HEK293 (cell line): ENCODE results near the gene PHF23.

Source experiments
- GLIS2 ChIP-seq: fragments of 450-650 bp; formaldehyde crosslinking; IDR thresholded peaks from 2 replicates; pipeline ENCODE4 v1.5.1; 2016; ENCODE audit warnings: missing biosample characterization, missing genetic modification characterization
- KLF10 ChIP-seq: fragments of 450-650 bp; IDR thresholded peaks from 2 replicates; pipeline ENCODE4 v1.5.1; 2018; ENCODE audit warnings: missing biosample characterization, mild to moderate bottlenecking, missing genetic modification characterization
- PRDM2 ChIP-seq: fragments of 450-650 bp; formaldehyde crosslinking; IDR thresholded peaks from 2 replicates; pipeline ENCODE4 v1.5.1; 2016; ENCODE audit warnings: missing biosample characterization, missing genetic modification characterization, borderline replicate concordance
- REST ChIP-seq: fragments of 450-650 bp; formaldehyde crosslinking; IDR thresholded peaks from 2 replicates; pipeline ENCODE4 v1.5.1; 2016; ENCODE audit warnings: missing biosample characterization, missing genetic modification characterization
- YY1 ChIP-seq: fragments of 450-650 bp; formaldehyde crosslinking; IDR thresholded peaks from 2 replicates; pipeline ENCODE4 v1.5.1; 2018; ENCODE audit warnings: missing biosample characterization, missing genetic modification characterization
- YY2 ChIP-seq: fragments of 450-650 bp; formaldehyde crosslinking; IDR thresholded peaks from 2 replicates; pipeline ENCODE4 v1.5.1; 2016; ENCODE audit warnings: missing biosample characterization, missing genetic modification characterization
- ZBTB11 ChIP-seq: fragments of 450-650 bp; formaldehyde crosslinking; conservative IDR thresholded peaks from 2 replicates; pipeline ENCODE4 v1.5.1; 2016; ENCODE audit warnings: low read depth, missing biosample characterization, missing genetic modification characterization
- ZBTB20 ChIP-seq: fragments of 450-650 bp; formaldehyde crosslinking; IDR thresholded peaks from 2 replicates; pipeline ENCODE4 v1.5.1; 2016; ENCODE audit warnings: missing biosample characterization, missing genetic modification characterization
- ZBTB48 ChIP-seq: fragments of 450-650 bp; formaldehyde crosslinking; IDR thresholded peaks from 2 replicates; pipeline ENCODE4 v1.5.1; 2016; ENCODE audit warnings: missing biosample characterization, missing genetic modification characterization
- ZFP3 ChIP-seq: fragments of 450-650 bp; formaldehyde crosslinking; IDR thresholded peaks from 2 replicates; pipeline ENCODE4 v1.5.1; 2016; ENCODE audit warnings: low read depth, missing biosample characterization, missing genetic modification characterization
- ZNF132 ChIP-seq: fragments of 450-650 bp; formaldehyde crosslinking; IDR thresholded peaks from 2 replicates; pipeline ENCODE4 v1.5.1; 2017; ENCODE audit warnings: missing biosample characterization, missing genetic modification characterization, borderline replicate concordance
- ZNF138 ChIP-seq: fragments of 450-650 bp; formaldehyde crosslinking; IDR thresholded peaks from 2 replicates; pipeline ENCODE4 v1.5.1; 2016; ENCODE audit warnings: missing biosample characterization, missing genetic modification characterization, borderline replicate concordance
- ZNF214 ChIP-seq: fragments of 450-650 bp; formaldehyde crosslinking; IDR thresholded peaks from 2 replicates; pipeline ENCODE4 v1.5.1; 2017; ENCODE audit warnings: missing biosample characterization, mild to moderate bottlenecking, missing genetic modification characterization, borderline replicate concordance
- ZNF24 ChIP-seq: fragments of 450-650 bp; formaldehyde crosslinking; IDR thresholded peaks from 2 replicates; pipeline ENCODE4 v1.5.1; 2016; ENCODE audit warnings: missing biosample characterization, missing genetic modification characterization
- ZNF248 ChIP-seq: fragments of 450-650 bp; formaldehyde crosslinking; IDR thresholded peaks from 2 replicates; pipeline ENCODE4 v1.5.1; 2017; ENCODE audit warnings: missing biosample characterization, missing genetic modification characterization
- ZNF335 ChIP-seq: fragments of 450-650 bp; formaldehyde crosslinking; conservative IDR thresholded peaks from 2 replicates; pipeline ENCODE4 v1.5.1; 2016; ENCODE audit warnings: missing biosample characterization, missing genetic modification characterization
- ZNF404 ChIP-seq: fragments of 450-650 bp; formaldehyde crosslinking; IDR thresholded peaks from 2 replicates; pipeline ENCODE4 v1.5.1; 2017; ENCODE audit warnings: missing biosample characterization, missing genetic modification characterization
- ZNF514 ChIP-seq: fragments of 450-650 bp; formaldehyde crosslinking; IDR thresholded peaks from 2 replicates; pipeline ENCODE4 v1.5.1; 2016; ENCODE audit warnings: missing biosample characterization, missing genetic modification characterization
- ZNF580 ChIP-seq: fragments of 450-650 bp; formaldehyde crosslinking; IDR thresholded peaks from 2 replicates; pipeline ENCODE4 v1.5.1; 2016; ENCODE audit warnings: missing biosample characterization, missing genetic modification characterization
- ZNF596 ChIP-seq: fragments of 450-650 bp; IDR thresholded peaks from 2 replicates; pipeline ENCODE4 v1.5.0; 2018; ENCODE audit warnings: missing biosample characterization, mild to moderate bottlenecking, missing genetic modification characterization, moderate library complexity
- ZNF624 ChIP-seq: fragments of 450-650 bp; formaldehyde crosslinking; IDR thresholded peaks from 2 replicates; pipeline ENCODE4 v1.5.1; 2017; ENCODE audit warnings: missing biosample characterization, missing genetic modification characterization
- ZNF660 ChIP-seq: fragments of 450-650 bp; IDR thresholded peaks from 2 replicates; pipeline ENCODE4 v1.5.1; 2018; ENCODE audit warnings: missing biosample characterization, mild to moderate bottlenecking, missing genetic modification characterization
- ZNF701 ChIP-seq: fragments of 450-650 bp; formaldehyde crosslinking; IDR thresholded peaks from 2 replicates; pipeline ENCODE4 v1.5.1; 2016; ENCODE audit warnings: missing biosample characterization, missing genetic modification characterization
- ZSCAN16 ChIP-seq: fragments of 450-650 bp; formaldehyde crosslinking; IDR thresholded peaks from 2 replicates; pipeline ENCODE4 v1.5.1; 2016; ENCODE audit warnings: missing biosample characterization, missing genetic modification characterization
- ZSCAN23 ChIP-seq: fragments of 450-650 bp; formaldehyde crosslinking; IDR thresholded peaks from 2 replicates; pipeline ENCODE4 v1.5.1; 2016; ENCODE audit warnings: missing biosample characterization, missing genetic modification characterization
- ZSCAN4 ChIP-seq: fragments of 450-650 bp; formaldehyde crosslinking; IDR thresholded peaks from 2 replicates; pipeline ENCODE4 v1.5.1; 2017; ENCODE audit warnings: missing biosample characterization, missing genetic modification characterization

PHF23 gene

GRCh38 chr17:7262935-7263800, 23.9 kb upstream of the PHF23 start (continued):
- no peak for TF ChIP-seq ZNF701 (tag by site-specific recombination)
- TF ChIP-seq ZNF580 = no peak; the same call in 1 of the 2 replicates
- peak; percentile 48; the same call in 1 of the 2 replicates for TF ChIP-seq ZBTB20 (tag by site-specific recombination)
- TF ChIP-seq ZNF335 (tag by site-specific recombination) = no peak
- no peak for TF ChIP-seq ZNF596 (tag by site-specific recombination)
- no peak for TF ChIP-seq ZNF514 (tag by site-specific recombination)
- TF ChIP-seq GLIS2 (tag by site-specific recombination) = peak; percentile 32; the same call in 1 of the 2 replicates
- TF ChIP-seq KLF10 (tag by site-specific recombination) = no peak
- TF ChIP-seq PRDM2 = no peak
- TF ChIP-seq ZSCAN16 (tag by site-specific recombination) = no peak
- TF ChIP-seq ZBTB11 (tag by site-specific recombination) = no peak
- no peak for TF ChIP-seq ZNF138 (tag by site-specific recombination)
- no peak for TF ChIP-seq YY2 (tag by site-specific recombination)
- no peak for TF ChIP-seq REST (tag by site-specific recombination)
- TF ChIP-seq ZNF660 = no peak
- no peak for TF ChIP-seq YY1
- no peak for TF ChIP-seq ZSCAN4 (tag by site-specific recombination)
- TF ChIP-seq ZNF624 (tag by site-specific recombination) = no peak
- TF ChIP-seq ZSCAN23 = no peak
- TF ChIP-seq ZNF214 (tag by site-specific recombination) = no peak
- no peak for TF ChIP-seq ZBTB48 (tag by site-specific recombination)
- no peak for TF ChIP-seq ZNF248 (tag by site-specific recombination)
- no peak for TF ChIP-seq ZNF404 (tag by site-specific recombination)
- TF ChIP-seq ZNF24 (tag by site-specific recombination) = no peak
- TF ChIP-seq ZNF132 (tag by site-specific recombination) = no peak
- TF ChIP-seq ZFP3 (tag by site-specific recombination) = no peak
